ENCODE measurements around the gene POLR1C. TPM values are rescaled to one million over a fixed set of nuclear protein-coding genes. Genes with fewer than 3 reads are reported as not detected.
"Not testable (repeated sequence)": the region's sequence is repeated elsewhere in the genome, so short reads cannot be mapped to it uniquely, and the experiment has no call there.

The POLR1C gene
- total RNA-seq, 4 donors from 2014 or later, result 16.9 to 30.4 (median 24.7) TPM

- WGBS, 2 donors (ENCODE audit: low coverage in 1 of 2), result 20% methylated on average over 1 of the region's 4 CpGs; no CpG with 5 or more reads in 1 of the 2 donors
- H3K4me3 ChIP-seq, result no peak overlapping the region
- TF ChIP-seq EP300 (IDR thresholded peaks at IDR 0.05) (no peak), POLR2AphosphoS5 (IDR thresholded peaks at IDR 0.05) (no peak), POLR2A (IDR thresholded peaks at IDR 0.05) (no peak), CTCF (IDR thresholded peaks at IDR 0.05) (no peak)
- peaks cover 2 to 42% (median 29%) of the 10 kb centered on the region in 3 donors for H3K4me1 ChIP-seq
- peaks cover 0 to 31% of the 10 kb centered on the region in 2 donors for H3K36me3 ChIP-seq
- no peaks in the 10 kb centered on the region for H3K9me3 ChIP-seq
- H3K27ac ChIP-seq, result no peak overlapping the region
- ATAC-seq, result no peak
- H3K27me3 ChIP-seq, result no peaks in the 10 kb centered on the region
Observed at GRCh38 chr6:43495409-43495941, 21.4 kb upstream of the POLR1C start.

GRCh38 chr6:43496370-43497128, 20.3 kb upstream of the POLR1C start:
- Histone ChIP-seq H3K27me3 (no peaks in the 10 kb centered on the region), H3K4me1 (peaks cover 2 to 42% (median 29%) of the 10 kb centered on the region in 3 donors), H3K27ac (no peak overlapping the region), H3K4me3 (no peak overlapping the region), H3K36me3 (peaks cover 0 to 42% of the 10 kb centered on the region in 2 donors), H3K9me3 (no peaks in the 10 kb centered on the region)
- TF ChIP-seq CTCF (IDR thresholded peaks at IDR 0.05) (peak in 3 of 4 experiments; percentile 44 to 68 (median 48)), EP300 (IDR thresholded peaks at IDR 0.05) (no peak), POLR2A (IDR thresholded peaks at IDR 0.05) (no peak), POLR2AphosphoS5 (IDR thresholded peaks at IDR 0.05) (no peak)
- peak; percentile 13 for ATAC-seq
- 0% methylated on average over 1 of the region's 18 CpGs; no CpG with 5 or more reads in 1 of the 2 donors for WGBS, 2 donors (ENCODE audit: low coverage in 1 of 2)

GRCh38 chr6:43497129-43497396, 19.8 kb upstream of the POLR1C start:
- ATAC-seq, result no peak
- 80 to 100% methylated on average over 1 to 2 of the region's 6 CpGs for WGBS, 2 donors (ENCODE audit: low coverage in 1 of 2)
- TF ChIP-seq POLR2A (IDR thresholded peaks at IDR 0.05) (no peak), EP300 (IDR thresholded peaks at IDR 0.05) (no peak), POLR2AphosphoS5 (IDR thresholded peaks at IDR 0.05) (no peak), CTCF (IDR thresholded peaks at IDR 0.05) (no peak)
- Histone ChIP-seq H3K36me3 (peaks cover 0 to 47% of the 10 kb centered on the region in 2 donors), H3K4me3 (no peak overlapping the region), H3K27me3 (no peaks in the 10 kb centered on the region), H3K4me1 (peaks cover 0 to 42% (median 25%) of the 10 kb centered on the region in 3 donors), H3K9me3 (no peaks in the 10 kb centered on the region), H3K27ac (no peak overlapping the region)

- Histone ChIP-seq H3K4me3 (no peak overlapping the region), H3K27ac (no peak overlapping the region), H3K27me3 (no peaks in the 10 kb centered on the region), H3K4me1 (peaks cover 0 to 42% (median 19%) of the 10 kb centered on the region in 3 donors), H3K9me3 (no peaks in the 10 kb centered on the region), H3K36me3 (peaks cover 0 to 53% of the 10 kb centered on the region in 2 donors)
- 77 to 81% methylated on average over 4 to 7 of the region's 12 CpGs for WGBS, 2 donors (ENCODE audit: low coverage in 1 of 2)
- TF ChIP-seq CTCF (IDR thresholded peaks at IDR 0.05) (no peak), POLR2A (IDR thresholded peaks at IDR 0.05) (no peak), EP300 (IDR thresholded peaks at IDR 0.05) (no peak), POLR2AphosphoS5 (IDR thresholded peaks at IDR 0.05) (no peak)
- no peak for ATAC-seq
Observed at GRCh38 chr6:43497689-43498088, 19.2 kb upstream of the POLR1C start.

- peaks cover 0 to 42% (median 15%) of the 10 kb centered on the region in 3 donors for H3K4me1 ChIP-seq
- H3K9me3 ChIP-seq, H3K27me3 ChIP-seq, H3K27ac ChIP-seq, H3K4me3 ChIP-seq, ATAC-seq: not testable (repeated sequence)
- peaks cover 0 to 59% of the 10 kb centered on the region in 2 donors for H3K36me3 ChIP-seq
- 83 to 100% methylated on average over 1 to 5 of the region's 5 CpGs for WGBS, 2 donors (ENCODE audit: low coverage in 1 of 2)
Observed at GRCh38 chr6:43498291-43498690, 18.6 kb upstream of the POLR1C start.

All from gastroesophageal sphincter (tissue), 4 donors.